ENCODE results near the gene PDGFC.
"Not testable (repeated sequence)": the region's sequence is repeated elsewhere in the genome, so short reads cannot be mapped to it uniquely, and the experiment has no call there.

The PDGFC gene

GRCh38 chr4:156950948-156951347 lies 20.7 kb downstream of the PDGFC start:
- DNase-seq (ENCODE audit: low read depth in 2 of 2) = no peak

- no peak for DNase-seq (ENCODE audit: low read depth in 2 of 2)
Measured at GRCh38 chr4:156950090-156950489, 21.5 kb downstream of the PDGFC start.

- DNase-seq (ENCODE audit: low read depth in 2 of 2) = no peak
Measured at GRCh38 chr4:156949373-156949814, 22.2 kb downstream of the PDGFC start.

GRCh38 chr4:156948738-156949137 lies 22.9 kb downstream of the PDGFC start:
- no peak for DNase-seq (ENCODE audit: low read depth in 2 of 2)

- DNase-seq (ENCODE audit: low read depth in 2 of 2) = no peak
Measured at GRCh38 chr4:156948133-156948532, 23.5 kb downstream of the PDGFC start.

- DNase-seq (ENCODE audit: low read depth in 2 of 2) = no peak
Measured at GRCh38 chr4:156946516-156947424, 24.8 kb downstream of the PDGFC start.

- no peak for DNase-seq (ENCODE audit: low read depth in 2 of 2)
Measured at GRCh38 chr4:156945532-156945931, 26.1 kb downstream of the PDGFC start.

- no peak for DNase-seq (ENCODE audit: low read depth in 2 of 2)
Measured at GRCh38 chr4:156942991-156943390, 28.6 kb downstream of the PDGFC start.

GRCh38 chr4:156941940-156942548 lies 29.6 kb downstream of the PDGFC start:
- DNase-seq (ENCODE audit: low read depth in 2 of 2) = no peak

GRCh38 chr4:156939801-156940200 lies 31.8 kb downstream of the PDGFC start:
- no peak for DNase-seq (ENCODE audit: low read depth in 2 of 2)

- no peak for DNase-seq (ENCODE audit: low read depth in 2 of 2)
Measured at GRCh38 chr4:156939139-156939538, 32.5 kb downstream of the PDGFC start.

GRCh38 chr4:156934259-156934635 lies 37.4 kb downstream of the PDGFC start:
- no peak for DNase-seq (ENCODE audit: low read depth in 2 of 2)

- no peak for DNase-seq (ENCODE audit: low read depth in 2 of 2)
Measured at GRCh38 chr4:156933633-156934258, 37.9 kb downstream of the PDGFC start.

- not testable (repeated sequence) for DNase-seq (ENCODE audit: low read depth in 2 of 2)
Measured at GRCh38 chr4:156932360-156932759, 39.2 kb downstream of the PDGFC start.

GRCh38 chr4:156931267-156931666 lies 40.3 kb downstream of the PDGFC start:
- DNase-seq (ENCODE audit: low read depth in 2 of 2) = no peak

- no peak for DNase-seq (ENCODE audit: low read depth in 2 of 2)
Measured at GRCh38 chr4:156929386-156930105, 42.1 kb downstream of the PDGFC start.

- DNase-seq (ENCODE audit: low read depth in 2 of 2) = no peak
Measured at GRCh38 chr4:156924774-156925315, 46.8 kb downstream of the PDGFC start.

GRCh38 chr4:156923525-156923924 lies 48.1 kb downstream of the PDGFC start:
- DNase-seq (ENCODE audit: low read depth in 2 of 2) = no peak

GRCh38 chr4:156915221-156915620 lies 56.4 kb downstream of the PDGFC start:
- DNase-seq (ENCODE audit: low read depth in 2 of 2) = no peak

GRCh38 chr4:156913234-156913633 lies 58.4 kb downstream of the PDGFC start:
- DNase-seq (ENCODE audit: low read depth in 2 of 2) = no peak

- no peak for DNase-seq (ENCODE audit: low read depth in 2 of 2)
Measured at GRCh38 chr4:156909010-156909409, 62.6 kb downstream of the PDGFC start.

- no peak for DNase-seq (ENCODE audit: low read depth in 2 of 2)
Measured at GRCh38 chr4:156906325-156906724, 65.3 kb downstream of the PDGFC start.
